DND-41 (cell line): ENCODE results near the gene IGSF22.
"Not testable (repeated sequence)": the region's sequence is repeated elsewhere in the genome, so short reads cannot be mapped to it uniquely, and the experiment has no call there.

Experiments
- CTCF ChIP-seq: IDR thresholded peaks from 2 replicates; pipeline ENCODE4 v1.5.1; 2012; ENCODE audit warnings: borderline replicate concordance, low read length, moderate library complexity, mild to moderate bottlenecking; ENCODE audit not compliant: poor library complexity, severe bottlenecking; ENCODE audit errors: extremely low read depth
- EZH2 ChIP-seq: IDR thresholded peaks from 3 replicates; pipeline ENCODE4 v1.6.1; 2012; ENCODE audit warnings: borderline replicate concordance, low read depth, mild to moderate bottlenecking, moderate library complexity, low read length, inconsistent platforms; ENCODE audit not compliant: severe bottlenecking

- TF ChIP-seq EZH2, CTCF: not testable (repeated sequence)
Measured at GRCh38 chr11:18681949-18682348, 44.0 kb downstream of the IGSF22 start.
